HL-60 (cell line): ENCODE measurements around the gene ENPP3.

Experiments used
- GABPA ChIP-seq: IDR thresholded peaks from 2 replicates; pipeline ENCODE4 v1.6.1; 2012; ENCODE audit warnings: low read depth
- POLR2AphosphoS5 ChIP-seq: IDR thresholded peaks from 2 replicates; pipeline ENCODE4 v1.6.1; 2012; ENCODE audit warnings: low read depth
- TF ChIP-seq, protein P1 (sequence below): IDR thresholded peaks from one replicate; pipeline ENCODE4 v1.5.1; 2011; ENCODE audit warnings: low read length, control low read depth, inconsistent platforms; ENCODE audit not compliant: insufficient read depth
- TF ChIP-seq, protein P2 (sequence below): IDR thresholded peaks from 2 replicates; pipeline ENCODE4 v1.6.1; 2012; ENCODE audit warnings: low read depth; ENCODE audit not compliant: insufficient replicate concordance

DNA sequence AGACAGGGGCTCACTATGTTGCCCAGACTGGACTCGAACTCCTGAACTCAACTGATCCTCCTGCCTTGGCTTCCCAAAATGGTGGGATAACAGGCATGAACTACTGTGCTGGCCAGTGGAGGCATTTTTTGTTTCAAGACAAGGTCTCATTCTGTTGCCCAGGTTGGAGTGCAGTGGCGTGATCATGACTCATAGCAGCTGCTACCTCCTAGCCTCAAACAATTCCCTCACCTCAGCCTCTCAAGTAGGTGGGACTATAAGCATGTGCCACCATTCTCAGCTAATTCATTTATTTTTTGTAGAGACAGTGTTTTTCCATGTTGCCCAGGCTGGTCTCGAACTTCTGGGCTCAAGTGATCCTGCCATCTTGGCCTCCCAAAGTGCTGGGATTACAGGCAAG lies 17.2 kb downstream of the ENPP3 start:
- TF ChIP-seq GABPA (no peak), POLR2AphosphoS5 (no peak)
- TF ChIP-seq, protein P1, sequence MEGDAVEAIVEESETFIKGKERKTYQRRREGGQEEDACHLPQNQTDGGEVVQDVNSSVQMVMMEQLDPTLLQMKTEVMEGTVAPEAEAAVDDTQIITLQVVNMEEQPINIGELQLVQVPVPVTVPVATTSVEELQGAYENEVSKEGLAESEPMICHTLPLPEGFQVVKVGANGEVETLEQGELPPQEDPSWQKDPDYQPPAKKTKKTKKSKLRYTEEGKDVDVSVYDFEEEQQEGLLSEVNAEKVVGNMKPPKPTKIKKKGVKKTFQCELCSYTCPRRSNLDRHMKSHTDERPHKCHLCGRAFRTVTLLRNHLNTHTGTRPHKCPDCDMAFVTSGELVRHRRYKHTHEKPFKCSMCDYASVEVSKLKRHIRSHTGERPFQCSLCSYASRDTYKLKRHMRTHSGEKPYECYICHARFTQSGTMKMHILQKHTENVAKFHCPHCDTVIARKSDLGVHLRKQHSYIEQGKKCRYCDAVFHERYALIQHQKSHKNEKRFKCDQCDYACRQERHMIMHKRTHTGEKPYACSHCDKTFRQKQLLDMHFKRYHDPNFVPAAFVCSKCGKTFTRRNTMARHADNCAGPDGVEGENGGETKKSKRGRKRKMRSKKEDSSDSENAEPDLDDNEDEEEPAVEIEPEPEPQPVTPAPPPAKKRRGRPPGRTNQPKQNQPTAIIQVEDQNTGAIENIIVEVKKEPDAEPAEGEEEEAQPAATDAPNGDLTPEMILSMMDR = no peak
- TF ChIP-seq, protein P2, sequence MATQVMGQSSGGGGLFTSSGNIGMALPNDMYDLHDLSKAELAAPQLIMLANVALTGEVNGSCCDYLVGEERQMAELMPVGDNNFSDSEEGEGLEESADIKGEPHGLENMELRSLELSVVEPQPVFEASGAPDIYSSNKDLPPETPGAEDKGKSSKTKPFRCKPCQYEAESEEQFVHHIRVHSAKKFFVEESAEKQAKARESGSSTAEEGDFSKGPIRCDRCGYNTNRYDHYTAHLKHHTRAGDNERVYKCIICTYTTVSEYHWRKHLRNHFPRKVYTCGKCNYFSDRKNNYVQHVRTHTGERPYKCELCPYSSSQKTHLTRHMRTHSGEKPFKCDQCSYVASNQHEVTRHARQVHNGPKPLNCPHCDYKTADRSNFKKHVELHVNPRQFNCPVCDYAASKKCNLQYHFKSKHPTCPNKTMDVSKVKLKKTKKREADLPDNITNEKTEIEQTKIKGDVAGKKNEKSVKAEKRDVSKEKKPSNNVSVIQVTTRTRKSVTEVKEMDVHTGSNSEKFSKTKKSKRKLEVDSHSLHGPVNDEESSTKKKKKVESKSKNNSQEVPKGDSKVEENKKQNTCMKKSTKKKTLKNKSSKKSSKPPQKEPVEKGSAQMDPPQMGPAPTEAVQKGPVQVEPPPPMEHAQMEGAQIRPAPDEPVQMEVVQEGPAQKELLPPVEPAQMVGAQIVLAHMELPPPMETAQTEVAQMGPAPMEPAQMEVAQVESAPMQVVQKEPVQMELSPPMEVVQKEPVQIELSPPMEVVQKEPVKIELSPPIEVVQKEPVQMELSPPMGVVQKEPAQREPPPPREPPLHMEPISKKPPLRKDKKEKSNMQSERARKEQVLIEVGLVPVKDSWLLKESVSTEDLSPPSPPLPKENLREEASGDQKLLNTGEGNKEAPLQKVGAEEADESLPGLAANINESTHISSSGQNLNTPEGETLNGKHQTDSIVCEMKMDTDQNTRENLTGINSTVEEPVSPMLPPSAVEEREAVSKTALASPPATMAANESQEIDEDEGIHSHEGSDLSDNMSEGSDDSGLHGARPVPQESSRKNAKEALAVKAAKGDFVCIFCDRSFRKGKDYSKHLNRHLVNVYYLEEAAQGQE = no peak
